Measurements from ENCODE around the gene TEAD1.

Gene TEAD1

DNA sequence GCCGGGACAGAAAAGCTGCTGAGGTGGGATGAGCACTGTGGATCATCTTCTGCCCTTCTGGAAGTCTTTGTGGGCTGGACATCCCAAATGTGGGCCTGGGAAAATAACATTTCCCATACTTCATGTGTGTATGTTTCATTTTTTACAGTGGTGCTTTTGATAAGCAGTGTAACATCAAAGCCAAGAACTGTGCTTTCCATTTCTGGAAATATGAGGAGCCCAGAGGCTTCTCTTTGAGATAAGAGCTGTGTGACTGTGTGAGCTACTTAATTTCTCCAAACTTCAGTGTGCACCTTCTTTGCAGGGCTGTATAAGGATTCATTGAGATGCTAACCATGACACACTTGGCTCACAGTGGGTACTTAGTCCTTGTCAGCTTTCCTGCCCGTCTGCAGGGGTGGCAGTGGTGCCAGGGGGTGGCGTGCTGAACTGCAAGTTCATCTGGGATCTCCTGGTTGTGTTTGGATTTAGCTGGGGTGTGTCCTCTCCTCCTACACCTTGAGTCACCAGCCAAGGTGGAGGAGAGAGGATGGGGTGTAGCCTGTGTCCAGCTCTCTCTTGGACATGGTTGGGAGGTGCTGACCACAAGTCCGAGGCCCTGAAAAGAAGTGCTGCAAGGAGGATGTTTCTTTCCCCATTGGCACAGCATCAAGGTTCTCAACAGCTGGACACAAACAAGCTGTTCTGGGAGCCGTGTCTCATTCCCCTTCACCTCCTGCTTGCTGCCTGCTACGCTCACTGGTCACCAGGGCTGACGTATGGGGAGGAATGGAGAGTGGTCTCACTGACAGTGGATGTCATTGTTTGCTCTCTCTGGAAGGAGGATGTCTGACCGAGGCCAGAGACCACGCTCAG is 139.4 kb downstream of the TEAD1 start:
- Histone ChIP-seq H3K27ac (peak overlapping the region in 13 of 21 experiments; percentile 4 to 73 (median 52)), H3K4me3 (no peak overlapping the region)

DNA sequence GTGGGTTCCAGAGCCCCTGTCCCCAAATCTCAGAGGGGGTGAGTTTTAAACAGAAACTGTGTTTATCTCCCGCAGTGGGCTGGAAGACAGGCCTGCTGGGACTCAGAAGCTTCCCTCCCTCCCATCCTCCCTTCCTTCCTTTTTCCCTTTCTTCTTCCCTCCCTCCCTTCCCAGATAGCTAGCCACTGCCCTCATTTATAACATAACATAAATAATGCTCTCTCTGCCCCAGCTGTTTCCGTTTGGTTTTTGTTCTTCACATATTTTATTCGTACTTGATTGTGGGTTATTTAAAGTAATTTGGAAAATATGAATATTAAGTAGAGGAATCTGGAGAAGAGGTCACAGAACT is 140.9 kb downstream of the TEAD1 start:
- Histone ChIP-seq H3K27ac (peak overlapping the region in 12 of 21 experiments; percentile 4 to 73 (median 48)), H3K4me3 (no peak overlapping the region)

DNA sequence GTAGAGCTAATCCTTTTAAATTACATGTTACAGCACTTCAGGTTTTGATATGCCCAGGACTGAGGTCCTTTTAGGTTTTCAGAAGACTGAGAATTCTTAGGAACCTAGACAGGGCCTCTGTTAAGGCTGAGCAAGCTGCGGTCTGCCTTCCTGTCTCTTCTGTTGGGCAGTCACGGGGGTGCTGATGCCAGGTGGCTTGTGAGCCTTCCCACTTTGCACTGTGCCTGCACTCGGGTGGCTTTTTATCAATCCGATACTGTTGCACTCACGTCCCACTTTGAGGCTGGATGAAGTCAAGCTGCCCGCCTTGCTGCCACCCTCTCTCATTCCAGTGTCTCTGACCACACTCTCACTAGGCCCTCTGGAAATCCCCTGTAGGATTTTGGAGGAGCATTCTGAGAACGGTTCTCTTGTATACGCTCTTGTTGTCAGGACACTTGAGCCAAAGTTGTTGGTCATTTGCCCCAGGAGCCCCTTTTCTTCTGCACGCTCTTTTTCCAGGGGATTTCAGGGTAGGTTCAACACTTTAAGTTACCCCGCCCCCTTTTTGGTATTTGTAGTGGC is 141.8 kb downstream of the TEAD1 start:
- Histone ChIP-seq H3K27ac (peak overlapping the region in 1 of 21 experiments; percentile 52), H3K4me3 (no peak overlapping the region)

DNA sequence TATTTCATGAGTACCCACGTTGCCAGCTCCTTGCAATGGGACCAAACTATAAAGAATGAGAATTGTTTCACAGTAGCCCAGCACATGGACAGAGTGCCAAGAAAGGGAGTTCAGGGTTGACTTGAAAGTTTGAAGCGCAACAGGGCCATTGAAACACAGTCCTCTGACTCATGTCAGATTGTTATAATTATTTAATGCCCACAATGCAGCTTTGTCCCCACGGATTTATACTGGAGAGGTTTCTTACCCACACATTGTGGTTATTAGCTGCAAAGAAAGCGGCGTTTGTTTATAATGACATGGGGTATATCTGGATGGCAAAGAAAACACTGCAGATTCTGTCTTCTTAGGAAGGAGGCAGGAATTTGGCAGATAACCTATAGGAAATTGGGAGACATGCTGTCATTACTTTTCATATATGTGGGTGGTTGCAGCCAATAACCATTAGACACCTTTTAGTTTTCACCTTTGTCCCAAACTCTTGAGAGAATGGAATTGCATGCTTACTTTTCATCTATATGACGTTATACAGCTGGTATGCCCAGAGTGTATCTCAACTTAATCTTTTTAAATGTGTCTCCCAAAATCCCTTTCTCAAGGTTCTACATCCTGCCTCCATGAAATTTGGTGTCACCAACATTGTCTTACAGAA is 143.6 kb downstream of the TEAD1 start:
- H3K4me3 ChIP-seq = no peak overlapping the region
- H3K27ac ChIP-seq = peak overlapping the region in 3 of 21 experiments; percentile 19 to 44 (median 21)

DNA sequence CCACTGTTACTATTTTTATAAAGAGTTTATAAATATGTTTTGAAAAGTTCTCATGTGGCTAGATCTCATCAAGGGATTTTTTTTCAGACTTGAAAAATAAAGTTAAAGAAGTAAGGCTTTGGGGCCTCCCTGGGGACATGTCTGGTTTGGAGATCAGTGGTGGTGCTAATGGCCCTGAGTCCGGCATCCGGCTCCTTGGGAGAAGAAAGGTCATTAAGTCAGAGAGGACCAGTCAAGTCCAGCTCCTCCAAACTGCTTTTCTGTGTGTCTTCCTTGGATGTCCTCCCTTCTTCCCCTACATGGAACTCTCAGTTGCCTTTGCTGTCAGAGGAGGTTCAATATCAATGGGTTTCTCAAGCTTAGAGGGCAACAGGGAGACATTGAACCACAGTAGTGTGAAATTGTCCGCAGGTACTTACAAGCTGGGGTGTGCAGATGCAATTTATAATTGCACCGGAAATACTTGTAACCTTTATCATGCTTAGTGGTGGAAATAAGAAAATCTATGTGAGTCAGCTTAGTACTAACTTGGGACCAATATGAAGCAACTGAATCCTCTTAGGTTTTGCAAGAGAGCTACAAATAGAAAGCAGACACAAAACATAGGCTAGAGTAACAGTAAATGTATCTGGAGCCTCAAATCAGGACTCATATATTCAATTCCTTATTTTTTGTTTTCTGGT is 144.3 kb downstream of the TEAD1 start:
- Histone ChIP-seq H3K27ac (peak overlapping the region in 5 of 21 experiments; percentile 19 to 44 (median 26)), H3K4me3 (no peak overlapping the region)

DNA sequence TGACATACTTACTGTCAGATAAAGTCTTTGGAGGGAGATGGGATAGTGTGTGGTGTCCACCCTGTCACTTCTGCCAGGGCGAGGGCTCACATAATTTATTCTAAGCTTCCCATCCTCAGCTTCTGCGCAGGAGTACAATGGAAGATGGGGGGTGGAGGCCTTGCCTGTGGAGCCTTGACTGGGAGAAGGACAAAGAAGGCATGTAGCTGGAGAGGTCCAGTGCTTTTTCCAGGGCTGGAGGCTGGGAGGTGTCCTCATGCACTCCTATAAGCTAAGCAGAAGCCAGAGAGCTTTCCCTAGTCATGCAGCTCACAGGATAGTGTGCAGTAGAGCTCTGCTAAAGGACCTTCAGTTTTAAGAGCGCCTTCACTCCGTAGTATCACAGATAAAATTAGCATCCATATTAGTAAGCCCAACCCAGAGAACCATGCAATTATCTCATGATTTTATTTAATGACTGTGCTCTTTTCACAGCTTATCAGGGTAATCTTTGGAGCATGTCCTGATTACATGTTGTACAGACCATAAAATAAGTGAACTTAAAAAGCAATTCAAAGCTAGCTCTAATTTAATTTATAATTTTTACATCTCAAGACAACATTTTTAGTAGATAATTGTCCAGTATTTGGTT is 148.3 kb downstream of the TEAD1 start:
- H3K4me3 ChIP-seq = no peak overlapping the region
- no peak overlapping the region for H3K27ac ChIP-seq

DNA sequence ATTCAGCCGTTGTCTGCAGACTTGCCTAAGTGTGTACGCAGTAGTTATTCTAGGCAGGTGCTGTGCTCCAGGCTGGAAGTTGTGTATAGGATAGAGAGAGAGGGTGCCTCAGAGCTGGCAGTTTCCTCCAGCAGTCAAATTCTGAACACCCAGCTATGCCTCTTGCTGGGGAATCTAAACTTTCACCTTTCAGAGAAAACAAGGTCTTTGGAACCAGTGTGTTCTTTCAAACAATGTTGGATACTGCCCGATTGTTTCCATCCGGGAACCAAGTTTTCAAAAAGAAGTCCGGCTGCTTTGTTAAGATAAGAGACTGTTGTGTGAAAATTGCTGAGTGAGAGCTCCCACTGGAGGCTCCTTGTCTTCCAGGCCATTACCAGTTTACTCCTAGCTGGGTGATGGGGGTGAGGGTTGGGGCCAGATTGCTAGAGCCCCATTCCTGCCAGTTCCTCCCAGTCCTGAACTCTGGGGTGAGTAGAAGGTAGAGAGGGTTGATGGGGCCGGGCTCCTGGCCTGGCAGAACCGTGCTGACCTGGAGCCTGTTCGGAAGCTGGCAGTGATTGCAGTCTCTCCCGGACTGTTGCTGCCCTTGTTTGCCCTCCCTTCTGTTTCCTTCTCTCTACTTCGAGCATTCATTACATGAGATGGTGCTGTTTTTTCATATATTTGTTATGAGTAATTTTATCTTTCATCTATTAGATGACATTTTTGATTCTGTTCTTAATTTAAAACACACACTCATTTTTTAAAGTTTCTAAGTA is 150.2 kb downstream of the TEAD1 start:
- peak overlapping the region in 1 of 21 experiments; percentile 12 for H3K27ac ChIP-seq
- H3K4me3 ChIP-seq = no peak overlapping the region

DNA sequence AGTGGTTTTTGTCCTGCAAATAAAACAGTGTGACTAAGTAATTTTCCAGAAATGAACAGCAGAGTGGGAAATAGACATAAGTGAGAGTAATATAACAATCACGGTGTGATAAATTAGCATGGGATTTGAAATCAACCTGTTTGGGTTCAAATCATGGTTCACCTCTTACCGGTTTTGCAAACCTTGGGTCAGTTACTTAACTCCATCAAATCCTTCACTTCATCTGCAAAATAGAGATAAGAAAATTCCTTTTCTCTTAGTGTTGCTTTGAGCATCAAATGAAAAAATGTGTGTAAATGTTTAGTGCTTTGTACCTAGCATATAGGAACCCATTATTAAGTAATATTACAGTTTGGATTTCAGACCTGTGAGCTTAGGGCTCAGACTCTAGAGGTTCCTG is 152.2 kb downstream of the TEAD1 start:
- Histone ChIP-seq H3K4me3 (no peak overlapping the region), H3K27ac (no peak overlapping the region)

DNA sequence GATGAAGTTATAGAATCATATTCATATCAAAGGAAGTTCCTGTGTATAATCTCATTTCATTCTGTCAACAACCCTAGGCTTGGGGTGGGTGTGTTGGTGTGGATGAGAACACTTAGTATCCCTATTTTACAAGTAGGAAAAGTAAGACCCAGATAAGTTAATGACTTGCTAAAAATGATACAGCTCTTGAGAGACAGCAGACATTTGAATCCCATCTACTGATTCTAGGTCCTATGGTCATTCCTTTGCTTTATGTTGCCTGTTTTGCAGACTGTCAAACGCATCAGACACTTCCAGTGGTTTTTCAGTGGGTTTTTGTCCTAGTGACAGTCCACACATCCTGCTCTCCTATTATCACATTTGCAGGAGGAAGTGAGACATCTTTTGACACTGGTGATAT is 153.1 kb downstream of the TEAD1 start:
- no peak overlapping the region for H3K4me3 ChIP-seq
- peak overlapping the region in 14 of 21 experiments; percentile 3 to 76 (median 42) for H3K27ac ChIP-seq

DNA sequence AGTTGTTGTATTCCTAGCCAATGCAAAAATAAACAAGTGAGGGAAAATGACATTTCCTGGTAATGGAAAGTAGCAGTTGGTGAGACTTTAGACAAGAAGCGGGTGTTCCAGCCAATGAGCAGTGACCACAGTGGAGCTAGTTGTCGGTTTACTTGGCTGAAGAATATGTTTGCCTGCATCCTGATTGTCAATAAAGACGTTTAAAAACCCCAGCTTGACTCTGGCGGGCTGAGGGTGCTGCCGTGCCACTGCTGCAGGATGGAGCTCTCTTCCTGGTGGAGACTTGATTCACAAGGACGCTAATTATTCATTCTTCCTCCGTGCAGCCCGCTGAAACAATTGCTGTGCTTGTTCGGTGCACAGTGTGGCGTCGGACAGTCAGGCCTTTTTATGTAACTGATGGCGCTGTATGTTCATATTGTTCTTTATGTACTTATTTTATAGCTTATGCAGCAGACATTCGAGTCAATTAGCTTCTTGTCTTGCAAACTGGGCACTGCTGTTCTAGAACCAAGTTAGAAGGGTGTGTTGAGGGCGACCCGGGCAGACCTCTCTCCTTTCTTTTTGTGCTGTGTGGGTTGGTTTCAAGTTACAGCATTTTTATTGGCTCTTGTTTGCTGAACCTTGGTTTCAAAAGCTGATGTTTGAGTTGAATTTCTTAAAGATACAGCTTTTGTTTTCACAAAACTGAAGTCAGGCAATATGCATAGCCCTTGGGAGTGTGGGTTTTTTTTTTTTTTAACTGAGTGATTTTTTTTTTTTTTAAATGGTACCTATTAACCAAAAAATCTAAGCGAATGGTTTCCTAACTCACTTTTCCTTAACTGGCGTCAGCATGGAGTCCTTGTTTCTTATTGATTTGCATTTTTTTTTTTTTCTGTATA is 153.9 kb downstream of the TEAD1 start:
- Histone ChIP-seq H3K27ac (peak overlapping the region in 15 of 21 experiments; percentile 3 to 76 (median 47)), H3K4me3 (peak overlapping the region; percentile 15 to 44 (median 28))

DNA sequence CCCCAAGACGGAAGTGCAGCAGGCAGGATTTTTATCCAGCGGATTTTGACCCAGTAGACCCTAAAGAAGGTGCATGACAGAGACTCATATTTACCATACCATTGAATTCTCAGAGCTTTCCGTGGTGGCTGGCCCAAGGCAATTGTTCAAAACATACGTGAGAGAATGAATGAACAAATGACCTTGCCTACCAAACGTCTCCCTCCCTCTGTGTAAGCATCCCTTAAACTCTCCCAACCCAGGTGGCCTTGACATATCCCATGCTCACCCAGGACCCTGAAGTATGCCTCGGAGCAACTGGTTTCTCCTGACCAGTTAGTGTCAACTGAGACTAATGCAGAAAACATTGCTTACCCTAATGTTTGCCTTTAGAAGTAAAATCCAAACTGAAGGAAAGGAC is 154.9 kb downstream of the TEAD1 start:
- H3K27ac ChIP-seq = peak overlapping the region in 1 of 21 experiments; percentile 8

DNA sequence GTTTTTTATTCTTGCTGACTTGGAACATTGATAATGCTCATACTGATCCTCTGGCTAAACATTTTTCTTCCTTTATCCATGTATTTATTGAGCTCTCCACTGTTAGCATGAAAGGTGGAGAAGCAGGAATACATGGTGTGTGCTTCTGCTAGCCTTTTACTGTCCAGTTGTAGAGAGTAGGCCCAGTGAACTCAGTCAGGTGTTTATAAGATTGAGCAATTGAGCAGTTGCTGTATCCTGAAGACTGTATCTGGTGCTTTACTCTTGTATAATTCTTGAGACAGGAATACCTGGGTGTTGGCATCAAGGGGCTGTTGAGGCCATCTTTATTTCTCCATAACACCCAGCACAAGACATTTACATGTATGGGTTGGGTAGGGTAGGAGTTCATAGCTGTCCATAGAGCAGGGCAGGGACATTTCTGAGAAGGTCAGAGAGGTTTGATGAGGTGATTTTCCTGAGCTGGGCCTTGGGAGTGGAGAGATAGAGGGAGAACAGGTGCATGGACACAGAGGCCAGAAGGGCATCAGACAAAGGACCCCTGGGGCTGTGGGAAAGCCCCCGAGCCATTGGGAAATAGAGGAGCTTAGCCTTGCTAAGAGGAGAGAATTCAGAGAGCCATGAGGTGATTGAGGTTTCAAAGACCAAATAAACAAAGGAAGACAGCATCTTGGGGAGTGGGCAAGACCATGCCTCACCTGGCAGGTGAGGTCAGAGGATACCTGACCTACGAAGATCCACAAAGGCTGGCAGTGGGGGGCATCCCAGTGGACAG is 155.5 kb downstream of the TEAD1 start:
- Histone ChIP-seq H3K4me3 (no peak overlapping the region), H3K27ac (no peak overlapping the region)

More for the DNA sequence above, 154.9 kb downstream of the TEAD1 start:
- no peak overlapping the region for H3K4me3 ChIP-seq

DNA sequence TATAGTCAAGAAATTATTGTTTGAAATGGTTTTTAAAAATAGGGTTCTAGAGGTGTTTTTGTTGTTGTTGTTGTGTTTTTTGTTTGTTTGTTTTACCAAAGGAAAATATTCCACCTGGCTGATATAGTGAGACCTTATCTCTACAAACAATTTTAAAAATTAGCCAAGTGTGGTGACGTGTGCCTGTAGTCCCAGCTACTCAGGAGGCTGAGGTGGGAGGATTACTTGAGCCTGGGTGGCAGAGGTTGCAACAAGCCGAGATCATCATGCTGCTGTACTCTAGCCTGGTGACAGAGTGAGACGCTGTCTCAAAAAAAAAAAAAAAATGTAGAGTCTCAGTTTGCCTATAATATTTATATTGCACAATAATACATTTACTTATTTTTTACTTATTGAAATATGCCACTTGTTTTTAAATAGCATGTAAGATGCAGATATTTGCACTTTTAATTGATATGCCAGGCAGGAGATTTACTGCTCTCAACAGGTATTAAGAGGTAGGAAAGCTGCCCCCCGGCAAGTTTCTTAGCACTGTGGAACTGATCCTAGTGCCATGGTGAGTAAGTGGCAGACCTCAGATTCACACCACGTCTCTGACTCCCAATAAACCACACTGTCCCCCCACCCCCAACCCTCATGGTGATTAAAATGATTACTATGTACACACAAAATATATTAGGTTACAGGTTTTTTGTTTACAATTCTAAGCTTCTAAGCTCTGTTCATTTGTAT is 157.4 kb downstream of the TEAD1 start:
- Histone ChIP-seq H3K27ac (no peak overlapping the region), H3K4me3 (no peak overlapping the region)

DNA sequence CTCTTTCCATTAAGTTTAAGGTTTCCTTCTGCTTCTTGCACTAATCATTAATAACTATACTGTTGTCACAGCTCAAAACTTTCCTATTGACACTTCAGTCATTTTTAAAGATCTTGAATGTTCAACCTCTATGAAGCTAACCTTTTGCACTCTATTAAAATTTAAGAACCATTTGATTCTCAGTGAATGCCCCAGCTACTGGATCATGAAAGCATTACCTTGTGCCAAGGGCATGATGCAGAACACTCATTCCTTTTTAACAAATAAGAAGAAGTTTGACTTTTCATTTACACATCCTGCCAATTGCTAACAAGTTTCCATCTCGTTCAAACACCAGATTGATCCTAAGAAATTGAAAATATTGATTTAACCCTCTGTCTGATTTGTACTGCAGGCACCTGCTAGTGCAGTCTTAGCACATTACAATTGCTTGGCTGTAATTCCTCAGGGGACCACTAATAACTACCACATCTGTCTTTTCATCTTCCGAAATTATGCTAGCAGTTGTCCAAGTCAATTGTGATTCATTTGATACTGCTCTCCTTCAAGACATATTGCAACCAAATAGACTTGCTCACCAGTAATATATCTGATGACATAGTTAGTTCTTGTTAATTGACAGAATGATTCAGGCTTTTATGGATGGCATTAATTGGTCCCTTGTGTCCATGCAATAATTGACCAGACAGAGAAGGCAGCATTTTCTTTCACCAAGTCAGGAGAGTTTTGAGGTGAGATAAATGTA is 158.4 kb downstream of the TEAD1 start:
- H3K4me3 ChIP-seq = no peak overlapping the region
- H3K27ac ChIP-seq = no peak overlapping the region

DNA sequence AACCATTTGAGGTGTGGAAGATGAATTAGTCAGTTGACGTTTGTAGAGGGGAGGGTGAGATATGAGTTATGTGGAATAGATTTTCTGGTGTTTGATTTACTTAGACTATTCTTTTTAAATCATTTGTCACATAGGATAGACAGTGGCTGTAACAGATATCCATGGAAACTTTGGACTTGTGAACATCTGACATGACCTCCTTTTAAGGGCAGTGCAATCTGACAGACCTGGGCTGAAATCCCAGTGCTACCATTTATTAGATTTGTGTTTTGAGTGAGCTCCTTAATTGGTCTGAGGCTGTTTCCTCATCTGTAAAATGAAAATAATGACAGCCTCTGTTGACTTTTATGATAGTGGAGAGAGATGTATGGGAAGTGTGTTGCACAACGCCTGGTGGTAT is 159.9 kb downstream of the TEAD1 start:
- H3K4me3 ChIP-seq = no peak overlapping the region
- H3K27ac ChIP-seq = no peak overlapping the region

DNA sequence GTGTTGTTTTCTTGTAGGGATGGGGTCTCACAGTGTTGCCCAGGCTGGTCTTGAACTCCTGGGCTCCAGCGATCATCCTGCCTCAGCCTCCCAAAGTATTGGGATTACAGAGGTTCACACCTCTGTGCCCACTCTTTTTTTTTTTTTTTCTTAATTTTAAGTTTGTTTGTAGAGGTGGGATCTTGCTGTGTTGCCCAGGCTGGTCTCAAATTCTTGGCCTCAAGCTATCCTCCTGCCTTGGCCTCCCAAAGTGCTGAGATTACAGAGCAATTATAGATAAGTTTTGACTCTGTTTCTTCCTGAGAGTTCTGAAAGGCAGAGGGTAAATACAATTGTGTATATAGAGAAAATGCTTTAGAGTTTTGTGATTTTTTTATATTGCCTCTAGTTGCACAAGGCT is 160.4 kb downstream of the TEAD1 start:
- Histone ChIP-seq H3K4me3 (no peak overlapping the region), H3K27ac (no peak overlapping the region)
